PC-3 (cell line): ENCODE data around the gene SLC23A1. TPM values are rescaled to one million over a fixed set of nuclear protein-coding genes. Genes with fewer than 3 reads are reported as not detected.

Experiments used
- ATAC-seq: fragments of 200-7000 bp; cut with Tn5 transposase; 2 replicates; pipeline ENCODE4 v1.9.1; 2020; ENCODE audit warnings: mild to moderate bottlenecking, moderate library complexity
- BruUV-seq: library from RNA; stranded (reverse); fragments of 400-500 nt; replicated peaks from 2 replicates; lab custom pipeline; 2021; lab: Mats Ljungman, UMichigan
- CTCF ChIA-PET: fragments of 300-600 bp; sonication (Branson Sonifier 250); formaldehyde crosslinking; loops from one replicate; lab custom pipeline; 2022; ENCODE audit warnings: antibody characterized with exemption; lab: Charles Lee
- POLR2A ChIA-PET: fragments of 300-600 bp; sonication (Branson Sonifier 250); formaldehyde crosslinking; loops from one replicate; lab custom pipeline; 2022; ENCODE audit warnings: antibody characterized with exemption; ENCODE audit not compliant: unreplicated experiment; lab: Charles Lee
- DNase-seq: peaks from one replicate; pipeline ENCODE4 v3.0.0-alpha.2; 2015
- H2AFZ ChIP-seq: fragments of 300-600 bp; sonication (generic); 2 replicates; pipeline ENCODE4 v1.6.0; 2016; ENCODE audit warnings: antibody characterized with exemption, low read length
- H3F3A ChIP-seq: fragments of 300-600 bp; sonication (generic); one replicate; pipeline ENCODE4 v1.6.0; 2017; ENCODE audit warnings: antibody characterized with exemption, low read length, control low read depth, mild to moderate bottlenecking; ENCODE audit not compliant: unreplicated experiment
- H3K27ac ChIP-seq: fragments of 300-600 bp; sonication (generic); 2 replicates; pipeline ENCODE4 v1.5.1; 2016; ENCODE audit warnings: mild to moderate bottlenecking, low read length
- H3K27me3 ChIP-seq: fragments of 300-600 bp; sonication (generic); 2 replicates; pipeline ENCODE4 v1.6.1; 2016; ENCODE audit warnings: low read length, mixed read lengths
- H3K36me3 ChIP-seq: fragments of 300-600 bp; sonication (generic); 2 replicates; pipeline ENCODE4 v1.6.1; 2016; ENCODE audit warnings: low read depth, mixed run types, low read length, mixed read lengths
- H3K4me1 ChIP-seq: fragments of 300-600 bp; sonication (generic); 2 replicates; pipeline ENCODE4 v1.5.1; 2016; ENCODE audit warnings: low read length; ENCODE audit not compliant: insufficient read depth
- H3K4me2 ChIP-seq: fragments of 300-600 bp; sonication (generic); 2 replicates; pipeline ENCODE4 v1.6.0; 2016; ENCODE audit warnings: low read length
- H3K4me3 ChIP-seq: fragments of 300-600 bp; sonication (generic); 2 replicates; pipeline ENCODE4 v1.5.1; 2016; ENCODE audit warnings: mild to moderate bottlenecking, low read length, mixed read lengths
- H3K79me2 ChIP-seq: fragments of 300-600 bp; sonication (generic); 2 replicates; pipeline ENCODE4 v1.6.1; 2017; ENCODE audit warnings: low read length, mixed read lengths
- H3K9ac ChIP-seq: fragments of 300-600 bp; sonication (generic); 2 replicates; pipeline ENCODE4 v1.6.0; 2016; ENCODE audit warnings: mild to moderate bottlenecking, low read length
- H3K9me2 ChIP-seq: fragments of 300-600 bp; sonication (generic); replicated peaks from 2 replicates; pipeline ENCODE4 v1.6.1; 2016; ENCODE audit warnings: mixed run types, low read length, mixed read lengths
- H3K9me3 ChIP-seq: fragments of 300-600 bp; sonication (generic); 2 replicates; pipeline ENCODE4 v1.6.1; 2016; ENCODE audit warnings: low read length, mixed read lengths
- H4K20me1 ChIP-seq: fragments of 300-600 bp; sonication (generic); 2 replicates; pipeline ENCODE4 v1.6.1; 2016; ENCODE audit warnings: low read length, mixed read lengths
- CTCF ChIP-seq: fragments of 300-600 bp; sonication (generic); conservative IDR thresholded peaks from 2 replicates; pipeline ENCODE4 v1.5.1; 2017; ENCODE audit warnings: antibody characterized with exemption, low read depth, mild to moderate bottlenecking, low read length
- EZH2 ChIP-seq: fragments of 300-600 bp; sonication (generic); IDR thresholded peaks from one replicate; pipeline ENCODE4 v1.6.1; 2017; ENCODE audit warnings: antibody characterized with exemption, mild to moderate bottlenecking, low read length; ENCODE audit not compliant: unreplicated experiment
- EZH2phosphoT487 ChIP-seq: fragments of 300-600 bp; sonication (generic); IDR thresholded peaks from 2 replicates; pipeline ENCODE4 v1.6.1; 2018; ENCODE audit warnings: mild to moderate bottlenecking, antibody characterized with exemption, low read length, borderline replicate concordance
- intact Hi-C: fragments of 100-400 bp; cut with micrococcal nuclease; formaldehyde crosslinking; loops from 2 replicates; pipeline ENCODE4 v1.9.0; 2023
- total RNA-seq: library from RNA; depleted of rRNA; stranded (reverse); fragments of >200 nt; gene quantifications from 2 replicates; pipeline ENCODE4 v1.2.3, GENCODE V29; 2014

The SLC23A1 gene
- total RNA-seq, 1 experiment from 2014 or later: not detected

- ATAC-seq (peak; percentile 78), DNase-seq (peak; percentile 95)
- TF ChIP-seq EZH2 (no peak), EZH2phosphoT487 (no peak), CTCF (peak; percentile 63)
- no peaks in the 10 kb centered on the region for H3K27me3 ChIP-seq
- ChIA-PET CTCF (interaction anchor here (0.6 to 0.7 kb wide), 3 partner anchors 29 to 735 kb away, joined by 3 to 11 read pairs (median 4); partner anchors contain the start of gene MATR3), POLR2A (interaction anchor here (0.6 to 0.8 kb wide), 7 partner anchors 16 to 80 kb away, joined by 3 to 20 read pairs (median 4); no protein-coding TSS in a partner anchor)
- peaks cover 52% of the 10 kb centered on the region for H3K79me2 ChIP-seq
- peak within 1 kb of the TSS; percentile 80 for H2AFZ ChIP-seq
- no peaks in the 10 kb centered on the region for H3K9me2 ChIP-seq
- no peaks in the 10 kb centered on the region for H3K36me3 ChIP-seq
- H3K27ac ChIP-seq: peak within 1 kb of the TSS; percentile 93
- H3K9me3 ChIP-seq: no peaks in the 10 kb centered on the region
- intact Hi-C loops: loop anchor here (1.0 to 2.0 kb wide), 3 partner anchors 31 to 49 kb away; partner anchors contain the start of gene MATR3
- H3K4me2 ChIP-seq: peak within 1 kb of the TSS; percentile 100
- H3K4me1 ChIP-seq: peaks cover 18% of the 10 kb centered on the region
- no peaks in the 10 kb centered on the region for H3F3A ChIP-seq
- H3K4me3 ChIP-seq: peak within 1 kb of the TSS; percentile 96
- TSS peak; percentile 99 for BruUV-seq
- H3K9ac ChIP-seq: peak within 1 kb of the TSS; percentile 96
- peaks cover 33% of the 10 kb centered on the region for H4K20me1 ChIP-seq
These were observed 41.2 kb downstream of the SLC23A1 start, which contains the start of gene PAIP2 for GRCh38 chr5:139341689-139342422. TSS of gene PAIP2 (plus strand) at chr5:139341854. CDS start at chr5:139363785, 21,931 bp downstream.

- peak overlapping the region; percentile 96 for H3K9ac ChIP-seq
- intact Hi-C loops: loop anchor here (1.0 to 2.0 kb wide), 3 partner anchors 32 to 50 kb away; partner anchors contain the start of gene MATR3
- H3K79me2 ChIP-seq: peaks cover 46% of the 10 kb centered on the region
- peaks cover 18% of the 10 kb centered on the region for H3K4me1 ChIP-seq
- ChIA-PET POLR2A (interaction anchor here (0.6 kb wide), 1 partner anchor 33 kb away, joined by 3 read pairs; no protein-coding TSS in a partner anchor), CTCF (no interaction called here)
- H3K4me3 ChIP-seq: peak overlapping the region; percentile 96
- H2AFZ ChIP-seq: peak overlapping the region; percentile 80
- peak overlapping the region; percentile 100 for H3K4me2 ChIP-seq
- TF ChIP-seq CTCF: no peak
- TF ChIP-seq EZH2: no peak
- no peak for TF ChIP-seq EZH2phosphoT487
- H3F3A ChIP-seq: no peaks in the 10 kb centered on the region
- ATAC-seq (no peak), DNase-seq (no peak)
- no peaks in the 10 kb centered on the region for H3K9me2 ChIP-seq
- BruUV-seq: no TSS peak
- H4K20me1 ChIP-seq: peaks cover 33% of the 10 kb centered on the region
- peak overlapping the region; percentile 9; the same call in 1 of the 2 replicates for H3K27ac ChIP-seq
- no peaks in the 10 kb centered on the region for H3K27me3 ChIP-seq
- H3K36me3 ChIP-seq: no peaks in the 10 kb centered on the region
- H3K9me3 ChIP-seq: no peaks in the 10 kb centered on the region
These were observed 41.9 kb downstream of the SLC23A1 start for GRCh38 chr5:139341187-139341688.
